ENCODE results near the gene SH3GL1. TPM values are rescaled to one million over a fixed set of nuclear protein-coding genes. Genes with fewer than 3 reads are reported as not detected.
A peak's percentile ranks its signal among the peaks of the same experiment; 100 is the strongest.
"Not testable (repeated sequence)": the region's sequence is repeated elsewhere in the genome, so short reads cannot be mapped to it uniquely, and the experiment has no call there.

SH3GL1 gene
- total RNA-seq, 2 donors from 2014 or later = 51.1 to 56.6 TPM

DNA sequence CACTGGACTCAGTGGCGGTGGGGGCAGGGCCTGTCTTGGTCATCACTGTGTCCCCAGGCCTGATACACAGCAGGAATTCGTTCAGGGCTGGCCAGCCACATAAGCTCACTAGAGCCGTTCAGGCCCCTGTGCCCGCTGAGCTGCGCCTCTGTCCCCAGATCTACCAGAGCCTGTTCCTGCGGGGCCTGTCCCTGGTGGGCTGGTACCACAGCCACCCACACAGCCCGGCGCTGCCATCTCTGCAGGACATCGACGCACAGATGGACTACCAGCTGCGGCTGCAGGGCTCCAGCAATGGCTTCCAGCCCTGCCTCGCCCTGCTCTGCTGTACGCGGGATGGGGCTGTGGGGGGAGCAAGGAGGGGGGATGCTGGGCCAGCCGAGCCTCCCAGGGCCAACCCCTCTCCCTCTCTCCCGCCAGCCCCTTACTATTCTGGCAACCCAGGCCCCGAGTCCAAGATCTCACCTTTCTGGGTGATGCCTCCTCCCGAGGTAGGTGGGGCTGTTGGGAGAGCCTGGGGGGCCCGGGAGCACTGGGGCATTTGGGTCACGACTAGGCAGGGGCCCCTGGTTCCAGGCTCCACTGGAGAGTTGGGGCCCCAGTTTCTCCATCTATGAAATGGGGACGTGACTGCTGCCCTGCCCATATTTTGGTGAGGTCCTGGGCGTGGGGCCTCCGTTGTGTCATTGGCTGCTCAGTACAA is 43.1 kb downstream of the SH3GL1 start:
- ATAC-seq (no peak), DNase-seq (no peak)
- peaks cover 2% of the 10 kb centered on the region for H3K36me3 Mint-ChIP-seq (ENCODE audit: low read depth)
- no peak overlapping the region for H3K4me3 Mint-ChIP-seq
- no peaks in the 10 kb centered on the region for H3K27me3 Mint-ChIP-seq
- H3K9me3 ChIP-seq (ENCODE audit: control insufficient read depth, low read length, poor library complexity, severe bottlenecking) = no peaks in the 10 kb centered on the region
- H3K4me1 Mint-ChIP-seq = peaks cover 4% of the 10 kb centered on the region
- no peak overlapping the region for H3K27ac Mint-ChIP-seq

- DNase-seq (no peak), ATAC-seq (no peak)
- Mint-ChIP-seq H3K4me1 (peaks cover 6% of the 10 kb centered on the region), H3K36me3 (ENCODE audit: low read depth) (no peaks in the 10 kb centered on the region), H3K27me3 (no peaks in the 10 kb centered on the region), H3K27ac (no peak overlapping the region), H3K4me3 (no peak overlapping the region)
- no peaks in the 10 kb centered on the region for H3K9me3 ChIP-seq (ENCODE audit: control insufficient read depth, low read length, poor library complexity, severe bottlenecking)
Measured at GRCh38 chr19:4354897-4355296, 45.5 kb downstream of the SH3GL1 start.

GRCh38 chr19:4354282-4354681 is 46.1 kb downstream of the SH3GL1 start:
- peaks cover 6% of the 10 kb centered on the region for H3K4me1 Mint-ChIP-seq
- H3K27me3 Mint-ChIP-seq = no peaks in the 10 kb centered on the region
- H3K9me3 ChIP-seq (ENCODE audit: control insufficient read depth, low read length, poor library complexity, severe bottlenecking) = no peaks in the 10 kb centered on the region
- DNase-seq (no peak), ATAC-seq (no peak)
- H3K4me3 Mint-ChIP-seq = no peak overlapping the region
- H3K27ac Mint-ChIP-seq = no peak overlapping the region
- H3K36me3 Mint-ChIP-seq (ENCODE audit: low read depth) = no peaks in the 10 kb centered on the region

GRCh38 chr19:4352701-4353121 is 47.6 kb downstream of the SH3GL1 start:
- H3K27me3 Mint-ChIP-seq = no peaks in the 10 kb centered on the region
- peak; percentile 85 for ATAC-seq
- peak in 2 of 3 donors; percentile 30 to 55 for DNase-seq
- no peak overlapping the region for H3K27ac Mint-ChIP-seq
- H3K9me3 ChIP-seq (ENCODE audit: control insufficient read depth, low read length, poor library complexity, severe bottlenecking) = no peaks in the 10 kb centered on the region
- H3K36me3 Mint-ChIP-seq (ENCODE audit: low read depth) = no peaks in the 10 kb centered on the region
- peaks cover 6% of the 10 kb centered on the region for H3K4me1 Mint-ChIP-seq
- no peak overlapping the region for H3K4me3 Mint-ChIP-seq

DNA sequence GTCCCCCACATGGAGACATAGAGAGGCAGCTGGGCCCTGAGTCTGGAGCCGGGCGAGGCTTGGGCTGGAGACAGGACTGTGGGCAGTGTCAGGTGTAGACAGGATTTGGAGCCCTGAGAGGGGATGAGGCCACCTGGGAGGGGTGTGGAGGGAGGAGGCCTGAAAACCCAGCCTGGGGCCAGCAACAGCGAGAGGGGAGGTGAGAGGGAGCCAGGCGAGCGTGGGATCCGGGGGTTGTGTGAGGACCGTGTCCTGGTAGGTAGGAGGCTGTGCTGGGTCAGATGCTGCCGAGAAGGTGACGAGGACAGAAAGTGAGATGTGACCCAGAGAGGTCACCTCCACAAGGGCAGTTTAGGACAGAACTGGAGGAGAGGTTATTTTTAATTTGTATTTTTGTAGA is 49.6 kb downstream of the SH3GL1 start:
- Mint-ChIP-seq H3K27me3 (no peaks in the 10 kb centered on the region), H3K27ac (no peak overlapping the region), H3K36me3 (ENCODE audit: low read depth) (peaks cover 2% of the 10 kb centered on the region), H3K4me1 (peaks cover 9% of the 10 kb centered on the region), H3K4me3 (no peak overlapping the region)
- DNase-seq (no peak), ATAC-seq (no peak)
- no peaks in the 10 kb centered on the region for H3K9me3 ChIP-seq (ENCODE audit: control insufficient read depth, low read length, poor library complexity, severe bottlenecking)

DNA sequence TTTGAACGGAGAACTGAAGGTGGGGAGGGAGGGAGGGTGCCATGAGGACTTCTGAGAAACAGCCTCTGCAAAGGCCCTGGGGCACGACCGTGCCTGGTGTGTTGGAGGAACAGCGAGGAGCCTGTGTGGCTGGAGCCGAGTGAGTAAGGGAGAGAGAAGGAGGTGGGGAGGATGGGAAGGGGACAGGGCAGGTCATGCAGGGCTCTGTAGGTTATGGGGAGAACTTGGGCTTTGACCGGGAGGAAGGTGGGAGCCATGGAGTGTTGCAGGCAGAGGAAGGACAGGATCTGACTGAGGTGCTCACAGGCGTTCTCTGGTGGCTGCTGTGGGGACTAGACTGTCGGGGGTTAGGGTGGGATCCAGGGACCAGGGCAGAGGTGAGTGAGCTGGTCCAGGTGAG is 50.2 kb downstream of the SH3GL1 start:
- H3K9me3 ChIP-seq (ENCODE audit: control insufficient read depth, low read length, poor library complexity, severe bottlenecking) = no peaks in the 10 kb centered on the region
- peaks cover 12% of the 10 kb centered on the region for H3K4me1 Mint-ChIP-seq
- ATAC-seq (no peak), DNase-seq (no peak)
- H3K4me3 Mint-ChIP-seq = no peak overlapping the region
- peaks cover 2% of the 10 kb centered on the region for H3K36me3 Mint-ChIP-seq (ENCODE audit: low read depth)
- H3K27me3 Mint-ChIP-seq = no peaks in the 10 kb centered on the region
- H3K27ac Mint-ChIP-seq = no peak overlapping the region

DNA sequence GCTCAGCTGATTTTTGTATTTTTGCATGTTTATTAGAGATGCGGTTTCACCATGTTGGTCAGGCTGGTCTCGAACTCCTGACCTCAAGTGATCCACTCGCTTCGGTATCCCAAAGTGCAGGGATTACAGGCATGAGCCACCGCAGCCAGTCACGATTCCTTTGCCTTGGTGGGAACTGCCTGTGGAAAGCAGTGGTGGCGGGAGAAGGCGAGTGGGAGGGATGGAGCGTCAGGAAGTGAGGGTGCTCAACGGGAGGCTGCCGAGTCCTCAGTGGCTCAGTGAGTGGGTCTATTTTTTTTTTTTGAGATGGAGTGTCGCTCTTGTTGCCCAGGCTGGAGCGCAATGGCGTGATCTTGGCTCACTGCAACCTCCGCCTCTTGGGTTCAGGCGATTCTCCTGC is 51.1 kb downstream of the SH3GL1 start:
- peaks cover 12% of the 10 kb centered on the region for H3K4me1 Mint-ChIP-seq
- H3K27ac Mint-ChIP-seq = peak overlapping the region; percentile 9
- DNase-seq; H3K9me3 ChIP-seq (ENCODE audit: control insufficient read depth, low read length, poor library complexity, severe bottlenecking); ATAC-seq; H3K4me3 Mint-ChIP-seq; H3K36me3 Mint-ChIP-seq (ENCODE audit: low read depth); H3K27me3 Mint-ChIP-seq: not testable (repeated sequence)

- Mint-ChIP-seq H3K4me3 (no peak overlapping the region), H3K27ac (no peak overlapping the region), H3K4me1 (peaks cover 16% of the 10 kb centered on the region), H3K36me3 (ENCODE audit: low read depth) (peaks cover 2% of the 10 kb centered on the region), H3K27me3 (no peaks in the 10 kb centered on the region)
- no peak for ATAC-seq
- no peak for DNase-seq
- H3K9me3 ChIP-seq (ENCODE audit: control insufficient read depth, low read length, poor library complexity, severe bottlenecking) = no peaks in the 10 kb centered on the region
Measured at GRCh38 chr19:4347521-4347920, 52.8 kb downstream of the SH3GL1 start.

DNA sequence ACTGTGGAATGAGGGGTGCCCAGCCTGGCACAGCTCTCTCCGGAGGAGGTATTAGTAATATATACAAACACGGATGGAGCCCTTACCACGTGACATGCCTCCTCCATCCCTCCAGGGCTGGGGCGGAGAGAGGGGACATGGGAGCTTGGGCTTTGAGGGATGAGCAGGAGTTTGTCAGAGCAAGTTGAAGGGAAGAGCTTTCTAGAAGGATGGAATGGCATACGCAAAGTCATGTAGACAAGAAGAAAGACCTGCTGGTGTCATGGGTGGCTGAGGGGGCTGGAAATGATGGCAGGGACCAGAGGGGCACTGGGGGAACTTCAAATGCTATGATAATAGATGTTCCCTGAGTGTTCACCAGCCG is 54.3 kb downstream of the SH3GL1 start:
- Mint-ChIP-seq H3K27me3 (no peaks in the 10 kb centered on the region), H3K4me1 (peaks cover 18% of the 10 kb centered on the region), H3K27ac (no peak overlapping the region), H3K36me3 (ENCODE audit: low read depth) (peaks cover 2% of the 10 kb centered on the region), H3K4me3 (no peak overlapping the region)
- ATAC-seq (no peak), DNase-seq (no peak)
- no peaks in the 10 kb centered on the region for H3K9me3 ChIP-seq (ENCODE audit: control insufficient read depth, low read length, poor library complexity, severe bottlenecking)

- Mint-ChIP-seq H3K27me3 (no peaks in the 10 kb centered on the region), H3K36me3 (ENCODE audit: low read depth) (peaks cover 2% of the 10 kb centered on the region), H3K27ac (no peak overlapping the region), H3K4me3 (peak overlapping the region; percentile 45), H3K4me1 (peaks cover 18% of the 10 kb centered on the region)
- H3K9me3 ChIP-seq (ENCODE audit: control insufficient read depth, low read length, poor library complexity, severe bottlenecking) = no peaks in the 10 kb centered on the region
- ATAC-seq = no peak
- no peak for DNase-seq
Measured at GRCh38 chr19:4345342-4346019, 54.9 kb downstream of the SH3GL1 start.

DNA sequence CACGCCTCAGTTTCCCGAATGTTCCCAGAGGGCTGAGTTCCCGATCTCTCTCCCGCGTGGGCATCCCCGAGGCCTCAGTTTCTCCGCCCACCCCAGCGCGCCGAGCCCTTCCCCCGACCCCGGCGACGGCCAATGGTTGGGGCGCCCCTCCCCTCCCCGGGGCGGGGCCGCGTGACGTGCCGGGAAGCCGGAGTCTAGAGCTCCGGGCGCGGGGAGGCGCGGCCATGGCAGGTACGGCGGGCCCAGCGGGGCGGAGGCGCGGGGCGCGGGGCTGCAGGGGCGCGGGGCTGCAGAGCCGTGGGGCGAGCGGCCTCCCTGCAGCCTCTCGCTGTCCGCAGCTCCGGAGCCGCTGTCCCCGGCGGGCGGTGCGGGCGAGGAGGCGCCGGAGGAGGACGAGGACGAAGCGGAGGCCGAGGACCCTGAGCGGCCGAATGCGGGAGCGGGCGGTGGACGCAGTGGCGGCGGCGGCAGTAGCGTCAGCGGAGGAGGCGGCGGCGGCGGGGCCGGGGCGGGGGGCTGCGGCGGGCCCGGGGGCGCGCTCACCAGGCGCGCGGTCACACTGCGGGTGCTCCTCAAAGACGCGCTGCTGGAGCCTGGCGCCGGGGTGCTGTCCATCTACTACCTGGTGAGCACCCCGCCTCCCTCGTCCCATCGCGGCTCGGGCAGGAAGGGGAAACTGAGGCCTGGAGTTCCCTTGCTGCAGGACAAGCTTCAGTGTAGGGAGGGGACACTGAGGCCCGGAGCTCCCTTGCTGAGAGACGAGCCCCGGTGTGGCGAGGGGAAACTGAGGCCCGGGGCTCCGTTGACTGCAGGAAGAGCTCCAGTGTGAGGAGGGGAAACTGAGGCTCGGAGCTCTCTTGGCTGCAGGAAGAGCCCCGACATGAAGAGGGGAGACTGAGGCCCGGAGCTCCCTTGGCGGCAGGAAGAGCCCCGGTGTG is 56.7 kb downstream of the SH3GL1 start, which contains the start of gene MPND:
Gene MPND, plus strand, starts transcription at position 193 of the 938 bp plus-strand sequence. Its CDS starts 32 bp downstream, at position 225.
- Mint-ChIP-seq H3K36me3 (ENCODE audit: low read depth) (peaks cover 2% of the 10 kb centered on the region), H3K4me1 (peaks cover 16% of the 10 kb centered on the region), H3K27ac (peak within 1 kb of the TSS; percentile 72), H3K4me3 (peak within 1 kb of the TSS; percentile 92), H3K27me3 (no peaks in the 10 kb centered on the region)
- ATAC-seq (peak; percentile 75), DNase-seq (peak; percentile 88 to 95 (median 94))
- H3K9me3 ChIP-seq (ENCODE audit: control insufficient read depth, low read length, poor library complexity, severe bottlenecking) = no peaks in the 10 kb centered on the region

DNA sequence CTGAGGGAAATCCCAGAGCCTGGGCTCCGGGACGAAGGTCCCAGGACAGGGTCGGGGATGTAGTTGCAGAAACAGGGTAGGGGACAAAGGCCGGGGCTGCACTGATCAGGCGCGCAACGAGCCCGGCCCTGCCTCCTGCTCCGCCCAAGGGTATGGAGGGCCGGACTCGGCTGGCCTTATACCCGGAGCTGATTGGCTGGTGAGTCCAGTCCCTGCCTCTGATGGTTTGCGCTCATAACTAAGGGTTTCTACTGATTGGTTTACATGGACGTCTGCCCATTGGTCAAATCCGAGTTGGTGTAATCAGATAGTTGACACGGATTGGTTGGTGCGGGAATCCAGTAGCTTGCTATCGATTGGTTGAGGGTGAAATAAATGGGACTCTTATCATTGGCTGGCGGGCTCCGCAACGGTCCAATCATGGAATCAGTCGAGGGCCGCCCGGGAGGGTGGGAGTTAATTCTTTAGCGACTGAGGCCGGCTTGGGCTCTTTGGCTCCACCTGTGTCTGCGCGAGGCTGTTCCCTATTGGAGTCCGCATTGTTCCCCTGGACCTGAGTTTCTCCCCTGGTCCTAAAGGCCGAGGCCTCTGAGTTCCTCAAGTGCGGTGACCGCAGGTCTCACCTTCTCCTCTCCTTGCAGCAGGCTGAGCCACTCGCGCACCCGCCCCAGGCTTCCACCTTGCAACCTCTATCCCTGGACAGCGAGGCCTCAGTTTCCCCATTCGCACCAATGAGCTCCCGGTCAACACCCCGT is 57.6 kb downstream of the SH3GL1 start:
- peak overlapping the region; percentile 66 for H3K27ac Mint-ChIP-seq
- no peaks in the 10 kb centered on the region for H3K9me3 ChIP-seq (ENCODE audit: control insufficient read depth, low read length, poor library complexity, severe bottlenecking)
- peaks cover 4% of the 10 kb centered on the region for H3K36me3 Mint-ChIP-seq (ENCODE audit: low read depth)
- DNase-seq (peak; percentile 78 to 88 (median 81)), ATAC-seq (peak; percentile 85)
- peaks cover 23% of the 10 kb centered on the region for H3K4me1 Mint-ChIP-seq
- H3K4me3 Mint-ChIP-seq = peak overlapping the region; percentile 92
- no peaks in the 10 kb centered on the region for H3K27me3 Mint-ChIP-seq

Measured in T-helper 17 cell (primary cell).